T-cell (primary cell): ENCODE data around the gene MARCHF11. TPM values are rescaled to one million over a fixed set of nuclear protein-coding genes. Genes with fewer than 3 reads are reported as not detected.

Source experiments
- ATAC-seq, 4 experiments: fragments of 200-7000 bp in 3 of 4; fragments of 150-1000 bp in 1 of 4; cut with Tn5 transposase; replicated peaks in 1 of 4; 1 replicate in 3 of 4; 2 replicates in 1 of 4; pipeline ENCODE4 v1.10.0; 2021; ENCODE audit warnings: moderate library complexity in 3 of 4, mild to moderate bottlenecking in 2 of 4, moderate number of reproducible peaks in 1 of 4
- CTCF ChIA-PET, 2 donors: fragments of 300-600 bp; sonication (Branson Sonifier 250); formaldehyde crosslinking; loops; one replicate each; lab custom pipeline; 2022; ENCODE audit warnings: antibody characterized with exemption in 2 of 2; lab: Charles Lee
- POLR2A ChIA-PET, 2 donors: fragments of 300-600 bp; sonication (Branson Sonifier 250); formaldehyde crosslinking; loops; one replicate each; lab custom pipeline; 2022; ENCODE audit warnings: antibody characterized with exemption in 2 of 2; lab: Charles Lee
- DNase-seq, 35 experiments: peaks; one replicate each; pipeline versions ENCODE4 v3.0.0 to v3.0.0-alpha.2; 2013 to 2023
- H3K27ac ChIP-seq: one replicate; pipeline ENCODE4 v1.5.1; 2013; ENCODE audit warnings: low read length
- H3K27me3 ChIP-seq, 2 experiments: replicated peaks in 1 of 2; 1 replicate in 1 of 2; 2 replicates in 1 of 2; pipeline versions ENCODE4 v1.6.1 to v1.7.0; 2013; ENCODE audit warnings: low read length in 1 of 2, mixed read lengths in 1 of 2; ENCODE audit not compliant: control insufficient read depth in 2 of 2, insufficient read depth in 2 of 2; ENCODE audit errors: extremely low read depth in 1 of 2
- H3K36me3 ChIP-seq, 2 donors: 1 replicate in 1 of 2; 2 replicates in 1 of 2; pipeline versions ENCODE4 v1.6.1 to v1.7.0; 2013; ENCODE audit warnings: low read length in 1 of 2; ENCODE audit not compliant: control insufficient read depth in 2 of 2, insufficient read depth in 1 of 2; ENCODE audit errors: extremely low read depth in 1 of 2
- H3K4me1 ChIP-seq, 2 experiments: 1 replicate in 1 of 2; 2 replicates in 1 of 2; pipeline versions ENCODE4 v1.6.1 to v1.7.0; 2013; ENCODE audit warnings: low read length in 2 of 2, mixed read lengths in 1 of 2; ENCODE audit not compliant: insufficient read depth in 2 of 2, control insufficient read depth in 1 of 2; ENCODE audit errors: extremely low read depth in 1 of 2
- H3K4me3 ChIP-seq, 2 donors: 1 replicate in 1 of 2; 2 replicates in 1 of 2; pipeline versions ENCODE4 v1.5.1 to v1.7.0; 2013; ENCODE audit warnings: mild to moderate bottlenecking in 2 of 2, low read length in 1 of 2, moderate library complexity in 1 of 2; ENCODE audit not compliant: control insufficient read depth in 1 of 2; ENCODE audit errors: extremely low read depth in 1 of 2
- H3K9me3 ChIP-seq: 2 replicates; pipeline ENCODE4 v1.7.0; 2013
- H3K27ac Mint-ChIP-seq, 2 donors: one replicate each; pipeline ENCODE4 v1.8.0; 2020 to 2021; ENCODE audit warnings: mild to moderate bottlenecking in 2 of 2, mixed read lengths in 2 of 2
- H3K27me3 Mint-ChIP-seq, 2 donors: one replicate each; pipeline ENCODE4 v1.8.0; 2021 to 2022; ENCODE audit warnings: mixed read lengths in 2 of 2
- H3K36me3 Mint-ChIP-seq: one replicate; pipeline ENCODE4 v1.8.0; 2021; ENCODE audit warnings: mixed read lengths
- H3K4me1 Mint-ChIP-seq, 3 donors: one replicate each; pipeline ENCODE4 v1.8.0; 2020 to 2022; ENCODE audit warnings: mixed read lengths in 3 of 3, mild to moderate bottlenecking in 1 of 3
- H3K4me3 Mint-ChIP-seq, 3 donors: one replicate each; pipeline ENCODE4 v1.8.0; 2020 to 2022; ENCODE audit warnings: mild to moderate bottlenecking in 3 of 3, mixed read lengths in 3 of 3, moderate library complexity in 3 of 3
- H3K9me3 Mint-ChIP-seq, 3 donors: one replicate each; pipeline ENCODE4 v1.8.0; 2020 to 2022; ENCODE audit warnings: mixed read lengths in 3 of 3
- WGBS: methylation state at CpG from one replicate; pipeline ENCODE4 v1.1.5; 2013; ENCODE audit warnings: missing lambda C conversion rate; ENCODE audit not compliant: insufficient coverage; 5-methylcytosine and 5-hydroxymethylcytosine counted together
- total RNA-seq, 35 experiments: library from RNA in 6 of 35; stranded (reverse) in 6 of 35; fragments of 120-200 nt in 1 of 35; gene quantifications; one replicate each; pipeline versions ENCODE4 v1.2.1 to v1.2.4 and lab custom pipeline; 2013 to 2026

MARCHF11 gene
- total RNA-seq, 5 donors from 2014 or later (not counting 1 experiment from before 2014, with no cell fraction given) = not detected

GRCh38 chr5:16169550-16169949 is 10.0 kb downstream of the MARCHF11 start:
- H3K4me3 ChIP-seq = no peak overlapping the region
- ChIA-PET CTCF (interaction anchor here in 1 of 2 donors (0.6 kb wide), 1 partner anchor 18 kb away, joined by 5 read pairs; no protein-coding TSS in a partner anchor), POLR2A (no interaction called here)
- H3K27me3 ChIP-seq = peaks cover 0 to 3% of the 10 kb centered on the region in 2 experiments
- no peak for DNase-seq
- H3K9me3 Mint-ChIP-seq = peaks cover 0 to 2% (median 0%) of the 10 kb centered on the region in 3 donors
- H3K4me3 Mint-ChIP-seq = no peak overlapping the region
- H3K27ac Mint-ChIP-seq = no peak overlapping the region
- H3K9me3 ChIP-seq = no peaks in the 10 kb centered on the region
- H3K27ac ChIP-seq = no peak overlapping the region
- H3K36me3 Mint-ChIP-seq = no peaks in the 10 kb centered on the region
- H3K27me3 Mint-ChIP-seq = peaks cover 4 to 21% of the 10 kb centered on the region in 2 donors
- no peaks in the 10 kb centered on the region for H3K36me3 ChIP-seq
- 20% methylated on average over 1 of the region's 2 CpGs for WGBS
- H3K4me1 ChIP-seq = no peaks in the 10 kb centered on the region
- H3K4me1 Mint-ChIP-seq = no peaks in the 10 kb centered on the region
- no peak for ATAC-seq

- ATAC-seq = no peak
- H3K36me3 ChIP-seq = no peaks in the 10 kb centered on the region
- Mint-ChIP-seq H3K27ac (no peak overlapping the region), H3K27me3 (peaks cover 0 to 5% of the 10 kb centered on the region in 2 donors), H3K4me3 (no peak overlapping the region), H3K4me1 (no peaks in the 10 kb centered on the region), H3K36me3 (no peaks in the 10 kb centered on the region), H3K9me3 (no peaks in the 10 kb centered on the region)
- peaks cover 0 to 2% of the 10 kb centered on the region in 2 experiments for H3K27me3 ChIP-seq
- no CpG with 5 or more reads among the region's 5 CpGs for WGBS
- H3K9me3 ChIP-seq = no peaks in the 10 kb centered on the region
- POLR2A ChIA-PET = no interaction called here
- CTCF ChIA-PET = interaction anchor here (0.6 to 1.4 kb wide), 6 partner anchors 125 to 506 kb away, joined by 3 to 7 read pairs (median 4); no protein-coding TSS in a partner anchor
- peak in 1 of 35 experiments; percentile 39 for DNase-seq
- H3K4me3 ChIP-seq = no peak overlapping the region
- H3K4me1 ChIP-seq = no peaks in the 10 kb centered on the region
- H3K27ac ChIP-seq = no peak overlapping the region
Measured at GRCh38 chr5:16160706-16161105, 18.9 kb downstream of the MARCHF11 start.

GRCh38 chr5:16159636-16160035 is 20.0 kb downstream of the MARCHF11 start:
- H3K4me3 ChIP-seq = no peak overlapping the region
- Mint-ChIP-seq H3K9me3 (no peaks in the 10 kb centered on the region), H3K36me3 (no peaks in the 10 kb centered on the region), H3K4me1 (no peaks in the 10 kb centered on the region), H3K27ac (no peak overlapping the region), H3K4me3 (no peak overlapping the region), H3K27me3 (peaks cover 0 to 5% of the 10 kb centered on the region in 2 donors)
- peaks cover 0 to 2% of the 10 kb centered on the region in 2 experiments for H3K27me3 ChIP-seq
- ATAC-seq (no peak), DNase-seq (no peak)
- no CpG with 5 or more reads among the region's 2 CpGs for WGBS
- ChIA-PET CTCF (interaction anchor here in 1 of 2 donors (1.4 kb wide), 1 partner anchor 296 kb away, joined by 7 read pairs; no protein-coding TSS in a partner anchor), POLR2A (no interaction called here)
- no peaks in the 10 kb centered on the region for H3K36me3 ChIP-seq
- no peaks in the 10 kb centered on the region for H3K9me3 ChIP-seq
- H3K4me1 ChIP-seq = no peaks in the 10 kb centered on the region
- no peak overlapping the region for H3K27ac ChIP-seq

- Histone ChIP-seq H3K36me3 (no peaks in the 10 kb centered on the region), H3K4me3 (no peak overlapping the region), H3K27me3 (no peaks in the 10 kb centered on the region), H3K4me1 (no peaks in the 10 kb centered on the region), H3K9me3 (no peaks in the 10 kb centered on the region), H3K27ac (no peak overlapping the region)
- peaks cover 0 to 8% of the 10 kb centered on the region in 2 donors for H3K27me3 Mint-ChIP-seq
- CTCF ChIA-PET = no interaction called here
- ATAC-seq (no peak), DNase-seq (no peak)
- H3K4me1 Mint-ChIP-seq = no peaks in the 10 kb centered on the region
- H3K4me3 Mint-ChIP-seq = no peak overlapping the region
- no peaks in the 10 kb centered on the region for H3K36me3 Mint-ChIP-seq
- no peak overlapping the region for H3K27ac Mint-ChIP-seq
- POLR2A ChIA-PET = no interaction called here
- whole genome bisulfite sequencing = no CpG with 5 or more reads among the region's 1 CpG
- H3K9me3 Mint-ChIP-seq = no peaks in the 10 kb centered on the region
Measured at GRCh38 chr5:16156152-16156551, 23.4 kb downstream of the MARCHF11 start.

GRCh38 chr5:16152601-16153568 is 26.7 kb downstream of the MARCHF11 start:
- Mint-ChIP-seq H3K4me3 (no peak overlapping the region), H3K4me1 (no peaks in the 10 kb centered on the region), H3K27me3 (peaks cover 0 to 7% of the 10 kb centered on the region in 2 donors), H3K36me3 (no peaks in the 10 kb centered on the region), H3K27ac (no peak overlapping the region), H3K9me3 (peaks cover 0 to 8% (median 4%) of the 10 kb centered on the region in 3 donors)
- CTCF ChIA-PET = interaction anchor here in 1 of 2 donors (1.0 kb wide), 1 partner anchor 303 kb away, joined by 3 read pairs; no protein-coding TSS in a partner anchor
- POLR2A ChIA-PET = interaction anchor here in 1 of 2 donors (0.6 kb wide), 1 partner anchor 11 kb away, joined by 4 read pairs; no protein-coding TSS in a partner anchor
- no peak for ATAC-seq
- no peaks in the 10 kb centered on the region for H3K27me3 ChIP-seq
- H3K9me3 ChIP-seq = no peaks in the 10 kb centered on the region
- no peak overlapping the region for H3K4me3 ChIP-seq
- WGBS = 44% methylated on average over 2 of the region's 3 CpGs
- no peaks in the 10 kb centered on the region for H3K4me1 ChIP-seq
- H3K36me3 ChIP-seq = no peaks in the 10 kb centered on the region
- DNase-seq = no peak
- H3K27ac ChIP-seq = no peak overlapping the region

GRCh38 chr5:16149621-16150020 is 30.0 kb downstream of the MARCHF11 start:
- Mint-ChIP-seq H3K4me3 (no peak overlapping the region), H3K27me3 (peaks cover 0 to 3% of the 10 kb centered on the region in 2 donors), H3K9me3 (peaks cover 0 to 11% (median 4%) of the 10 kb centered on the region in 3 donors), H3K36me3 (no peaks in the 10 kb centered on the region), H3K27ac (no peak overlapping the region), H3K4me1 (no peaks in the 10 kb centered on the region)
- Histone ChIP-seq H3K4me1 (no peaks in the 10 kb centered on the region), H3K27me3 (no peaks in the 10 kb centered on the region), H3K9me3 (no peaks in the 10 kb centered on the region), H3K4me3 (no peak overlapping the region), H3K27ac (no peak overlapping the region), H3K36me3 (no peaks in the 10 kb centered on the region)
- DNase-seq = no peak
- ChIA-PET POLR2A (no interaction called here), CTCF (no interaction called here)
- no peak for ATAC-seq
- WGBS = 50% methylated on average over 1 of the region's 3 CpGs
